GM12872 (cell line): Measurements from ENCODE around the gene CRLF1.

Experiments used
- TF ChIP-seq, protein P1 (sequence below): IDR thresholded peaks from 3 replicates; pipeline ENCODE4 v1.5.1; 2011; ENCODE audit warnings: low read depth, mild to moderate bottlenecking, low read length, moderate library complexity; ENCODE audit not compliant: insufficient read depth

CRLF1 gene

DNA sequence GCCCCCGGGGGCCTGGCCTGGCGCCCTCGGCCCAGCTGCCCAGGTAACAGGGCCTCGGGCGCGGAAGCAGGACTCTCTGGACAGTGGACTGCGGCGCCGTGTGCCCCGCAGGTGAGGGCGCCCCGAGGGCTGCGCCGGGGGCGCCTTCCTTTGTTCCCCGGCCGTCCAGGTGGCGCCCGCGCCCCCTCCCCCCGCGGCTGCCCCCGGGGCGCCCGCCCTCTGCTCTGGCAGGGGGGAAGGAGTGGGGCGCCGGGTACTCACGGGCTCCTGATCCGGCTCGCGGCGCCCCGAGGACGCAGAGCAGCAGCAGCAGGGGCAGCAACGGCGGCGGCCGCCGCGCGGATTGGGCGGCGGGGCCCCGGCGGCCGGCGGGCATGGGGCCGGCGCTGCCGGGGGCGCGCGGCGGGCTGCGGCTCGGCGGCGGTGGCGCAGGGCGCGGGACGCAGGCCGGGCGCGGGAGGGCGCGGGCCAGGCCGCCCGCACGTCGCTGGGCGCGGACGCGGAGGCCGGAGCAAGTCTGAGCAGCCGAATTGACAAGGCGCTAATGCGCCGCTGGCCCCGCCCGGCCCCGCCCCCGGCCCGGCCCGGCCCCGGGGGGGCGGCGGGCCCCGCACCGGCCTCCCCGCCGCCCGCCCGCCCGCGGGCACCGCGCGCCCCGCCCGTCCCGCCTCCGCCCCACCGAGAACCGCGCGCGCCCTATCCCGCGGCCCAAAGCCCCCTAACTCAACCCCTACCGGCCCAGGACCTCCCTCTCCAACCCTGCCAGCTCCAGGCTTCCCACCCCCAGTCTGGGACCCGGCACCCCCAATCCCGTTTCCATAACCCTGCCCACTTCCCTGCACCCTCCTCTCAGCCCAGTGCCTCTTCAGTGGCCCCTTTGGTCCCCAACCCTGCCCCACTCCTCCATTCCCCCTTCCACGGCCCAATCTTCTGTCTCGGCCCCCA lies at the start of gene CRLF1:
TSS of gene CRLF1 (minus strand) at position 519 of the 945 bp plus-strand sequence. CDS start at position 376, 143 bp downstream.
- TF ChIP-seq, protein P1, sequence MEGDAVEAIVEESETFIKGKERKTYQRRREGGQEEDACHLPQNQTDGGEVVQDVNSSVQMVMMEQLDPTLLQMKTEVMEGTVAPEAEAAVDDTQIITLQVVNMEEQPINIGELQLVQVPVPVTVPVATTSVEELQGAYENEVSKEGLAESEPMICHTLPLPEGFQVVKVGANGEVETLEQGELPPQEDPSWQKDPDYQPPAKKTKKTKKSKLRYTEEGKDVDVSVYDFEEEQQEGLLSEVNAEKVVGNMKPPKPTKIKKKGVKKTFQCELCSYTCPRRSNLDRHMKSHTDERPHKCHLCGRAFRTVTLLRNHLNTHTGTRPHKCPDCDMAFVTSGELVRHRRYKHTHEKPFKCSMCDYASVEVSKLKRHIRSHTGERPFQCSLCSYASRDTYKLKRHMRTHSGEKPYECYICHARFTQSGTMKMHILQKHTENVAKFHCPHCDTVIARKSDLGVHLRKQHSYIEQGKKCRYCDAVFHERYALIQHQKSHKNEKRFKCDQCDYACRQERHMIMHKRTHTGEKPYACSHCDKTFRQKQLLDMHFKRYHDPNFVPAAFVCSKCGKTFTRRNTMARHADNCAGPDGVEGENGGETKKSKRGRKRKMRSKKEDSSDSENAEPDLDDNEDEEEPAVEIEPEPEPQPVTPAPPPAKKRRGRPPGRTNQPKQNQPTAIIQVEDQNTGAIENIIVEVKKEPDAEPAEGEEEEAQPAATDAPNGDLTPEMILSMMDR: no peak

DNA sequence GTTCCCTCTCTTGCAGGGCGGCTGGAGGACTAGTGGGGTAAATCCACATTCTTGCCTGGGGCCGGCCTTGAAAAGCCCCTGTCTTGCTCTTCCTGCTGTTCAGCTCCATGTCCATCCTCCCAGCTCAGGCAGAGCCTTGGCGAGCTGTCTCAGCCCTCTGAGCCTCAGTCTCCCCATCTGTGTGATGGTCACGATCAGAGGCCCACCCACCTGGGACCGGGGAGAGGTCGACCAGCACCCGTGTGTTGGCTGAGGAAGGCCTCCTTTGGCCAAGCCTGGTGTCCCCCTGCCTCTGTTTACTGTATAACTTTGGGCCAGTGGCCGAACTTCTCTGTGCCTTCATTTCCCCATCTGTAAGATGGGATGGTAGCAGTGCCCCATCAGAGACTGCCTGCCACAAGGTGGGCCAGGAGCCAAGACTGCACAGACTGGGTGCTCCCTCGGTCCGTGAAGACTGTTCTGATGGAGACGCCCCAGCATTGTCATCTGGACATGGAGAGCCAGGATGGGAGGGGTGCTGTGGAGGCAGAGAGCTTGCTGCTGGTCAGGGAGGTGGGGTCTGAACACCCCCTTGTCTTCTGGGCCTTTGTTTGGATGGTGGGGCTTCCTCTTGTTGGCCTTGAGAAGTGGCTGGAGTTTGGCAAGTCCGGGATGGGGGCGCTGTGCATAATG lies 48.7 kb upstream of the CRLF1 start:
- TF ChIP-seq, protein P1: no peak

DNA sequence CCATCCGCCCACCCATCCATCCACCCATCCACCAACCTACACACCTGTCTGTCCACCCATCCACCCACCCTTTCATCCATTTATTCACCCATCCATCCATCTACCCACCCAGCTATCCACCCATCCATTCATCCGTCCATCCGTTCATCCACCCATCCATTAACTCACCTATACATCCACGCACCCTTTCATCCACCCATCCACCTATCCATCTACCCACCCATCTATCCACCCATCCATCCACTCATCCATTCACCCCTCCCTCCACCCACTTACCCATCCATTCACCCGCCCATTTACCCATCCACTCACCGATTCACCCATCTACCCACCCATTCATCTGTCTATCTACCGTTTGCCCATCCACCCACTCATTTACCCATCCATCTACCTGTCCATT lies 47.9 kb upstream of the CRLF1 start:
- TF ChIP-seq, protein P1: no peak

- TF ChIP-seq, protein P1: no peak
Measured at GRCh38 chr19:18653853-18654252, 47.3 kb upstream of the CRLF1 start.

- TF ChIP-seq, protein P1: no peak
Measured at GRCh38 chr19:18651733-18652132, 45.1 kb upstream of the CRLF1 start.

DNA sequence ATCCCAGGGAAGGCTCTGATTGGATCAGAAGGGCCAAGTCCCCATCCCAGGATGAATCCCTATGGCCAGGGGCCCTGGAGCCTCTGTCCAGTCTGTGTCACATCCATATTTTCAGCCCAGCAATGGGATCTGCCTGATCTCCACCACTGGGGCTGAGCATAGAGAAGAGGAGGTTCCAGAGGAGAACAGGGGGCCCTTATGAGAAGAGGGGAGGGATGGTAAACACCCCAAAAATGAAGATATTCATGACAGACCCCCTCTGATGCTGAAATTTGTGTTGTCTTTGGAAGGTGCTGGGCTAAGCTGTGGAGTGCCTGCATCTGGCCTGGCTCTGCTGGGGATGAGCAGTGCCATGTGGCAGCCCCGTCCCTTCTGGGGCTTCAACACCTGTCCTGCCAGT lies 44.7 kb upstream of the CRLF1 start:
- TF ChIP-seq, protein P1: no peak

GRCh38 chr19:18650468-18651041 lies 44.0 kb upstream of the CRLF1 start:
- TF ChIP-seq, protein P1: no peak
